CD14-positive monocyte (primary cell): ENCODE data around the gene LRP1B. TPM values are rescaled to one million over a fixed set of nuclear protein-coding genes. Genes with fewer than 3 reads are reported as not detected.

ENCODE experiments used
- DNase-seq, 3 donors: peaks; one replicate each; pipeline ENCODE4 v3.0.0-alpha.2; 2011 to 2022
- H2AFZ ChIP-seq: 2 replicates; pipeline ENCODE4 v1.6.0; 2012; ENCODE audit warnings: mild to moderate bottlenecking, low read depth, low read length, inconsistent platforms; ENCODE audit not compliant: insufficient read depth, poor library complexity, severe bottlenecking
- H3K27ac ChIP-seq, 2 donors: 1 replicate in 1 of 2; 2 replicates in 1 of 2; pipeline ENCODE4 v1.5.1; 2012 to 2013; ENCODE audit warnings: low read length in 2 of 2, control low read depth in 1 of 2, inconsistent platforms in 1 of 2, low read depth in 1 of 2, mild to moderate bottlenecking in 1 of 2
- H3K27me3 ChIP-seq, 2 donors: one replicate each; pipeline versions ENCODE4 v1.6.0 to v1.6.1; 2011 to 2013; ENCODE audit warnings: low read length in 2 of 2; ENCODE audit not compliant: control insufficient read depth in 2 of 2, insufficient read depth in 2 of 2
- H3K36me3 ChIP-seq, 2 donors: replicated peaks in 1 of 2; 1 replicate in 1 of 2; 2 replicates in 1 of 2; pipeline versions ENCODE4 v1.5.1 to v1.6.1; 2012 to 2013; ENCODE audit warnings: low read length in 2 of 2, control low read depth in 1 of 2, inconsistent platforms in 1 of 2, mild to moderate bottlenecking in 1 of 2; ENCODE audit not compliant: insufficient read depth in 2 of 2, control insufficient read depth in 1 of 2
- H3K4me1 ChIP-seq, 2 donors: 1 replicate in 1 of 2; 2 replicates in 1 of 2; pipeline versions ENCODE4 v1.5.1 to v1.6.1; 2012 to 2013; ENCODE audit warnings: low read length in 2 of 2, control low read depth in 1 of 2, inconsistent platforms in 1 of 2, mild to moderate bottlenecking in 1 of 2, moderate library complexity in 1 of 2; ENCODE audit not compliant: insufficient read depth in 2 of 2, control insufficient read depth in 1 of 2
- H3K4me2 ChIP-seq: replicated peaks from 2 replicates; pipeline ENCODE3; 2012; ENCODE audit warnings: low read length, moderate library complexity, mild to moderate bottlenecking; ENCODE audit not compliant: poor library complexity, severe bottlenecking; ENCODE audit errors: extremely low read depth
- H3K4me3 ChIP-seq, 3 experiments: fragments of 200-600 bp in 1 of 3; sonication (generic) in 1 of 3; replicated peaks in 1 of 3; 1 replicate in 2 of 3; 2 replicates in 1 of 3; pipeline ENCODE4 v1.5.1; 2011 to 2013; ENCODE audit warnings: low read length in 3 of 3, mild to moderate bottlenecking in 3 of 3, control low read depth in 2 of 3, low read depth in 2 of 3, inconsistent platforms in 1 of 3, moderate library complexity in 1 of 3
- H3K79me2 ChIP-seq: 2 replicates; pipeline ENCODE4 v1.6.0; 2012; ENCODE audit warnings: mild to moderate bottlenecking, control low read depth, inconsistent platforms, low read length, moderate library complexity; ENCODE audit not compliant: insufficient read depth
- H3K9ac ChIP-seq: 2 replicates; pipeline ENCODE4 v1.6.0; 2017; ENCODE audit warnings: low read length, mild to moderate bottlenecking; ENCODE audit not compliant: insufficient read depth, poor library complexity, severe bottlenecking
- H3K9me3 ChIP-seq, 2 donors: replicated peaks in 1 of 2; 1 replicate in 1 of 2; 2 replicates in 1 of 2; pipeline versions ENCODE4 v1.5.1 to v1.6.1; 2012 to 2013; ENCODE audit warnings: low read length in 2 of 2, control low read depth in 1 of 2; ENCODE audit not compliant: control insufficient read depth in 1 of 2, insufficient read depth in 1 of 2
- H4K20me1 ChIP-seq: 2 replicates; pipeline ENCODE4 v1.6.0; 2012; ENCODE audit warnings: mild to moderate bottlenecking, low read length, control low read depth, moderate library complexity; ENCODE audit not compliant: insufficient read depth
- H3K27ac Mint-ChIP-seq, 7 donors: one replicate each; pipeline ENCODE4 v1.8.0; 2020; ENCODE audit warnings: mild to moderate bottlenecking in 7 of 7, mixed read lengths in 7 of 7, moderate library complexity in 6 of 7, inconsistent platforms in 2 of 7
- H3K27me3 Mint-ChIP-seq, 3 donors: one replicate each; pipeline ENCODE4 v1.8.0; 2021 to 2022; ENCODE audit warnings: low read depth in 3 of 3, mild to moderate bottlenecking in 3 of 3, mixed read lengths in 3 of 3, moderate library complexity in 3 of 3, inconsistent platforms in 1 of 3
- H3K36me3 Mint-ChIP-seq, 2 donors: one replicate each; pipeline ENCODE4 v1.8.0; 2020; ENCODE audit warnings: mixed read lengths in 2 of 2, inconsistent platforms in 1 of 2, mild to moderate bottlenecking in 1 of 2
- H3K4me1 Mint-ChIP-seq: one replicate; pipeline ENCODE4 v1.8.0; 2020; ENCODE audit warnings: mild to moderate bottlenecking, mixed read lengths
- H3K4me3 Mint-ChIP-seq, 2 donors: one replicate each; pipeline ENCODE4 v1.8.0; 2020; ENCODE audit warnings: mild to moderate bottlenecking in 2 of 2, mixed read lengths in 2 of 2, moderate library complexity in 1 of 2
- H3K9me3 Mint-ChIP-seq, 7 donors: one replicate each; pipeline ENCODE4 v1.8.0; 2020 to 2022; ENCODE audit warnings: mixed read lengths in 7 of 7, mild to moderate bottlenecking in 6 of 7, moderate library complexity in 6 of 7, inconsistent platforms in 2 of 7
- CTCF ChIP-seq: fragments of 200-600 bp; IDR thresholded peaks from one replicate; pipeline ENCODE4 v1.8.0; 2022; ENCODE audit warnings: antibody characterized with exemption, mild to moderate bottlenecking
- WGBS: methylation state at CpG from one replicate; pipeline ENCODE4 v1.1.5; 2013; ENCODE audit warnings: missing lambda C conversion rate; ENCODE audit not compliant: insufficient coverage; 5-methylcytosine and 5-hydroxymethylcytosine counted together
- intact Hi-C, 2 donors: fragments of 100-400 bp; cut with micrococcal nuclease; formaldehyde crosslinking; loops; one replicate each; pipeline versions ENCODE4 v1.15.0 to v1.15.1; 2023
- polyA plus RNA-seq, 3 donors: library from polyadenylated mRNA; depleted of rRNA in 1 of 3; unstranded in 2 of 3; stranded (reverse) in 1 of 3; fragments of 300-500 nt in 2 of 3; fragments of >200 nt in 1 of 3; fragmentation: Illumina TruSeq in 2 of 3; gene quantifications; 1 replicate in 2 of 3; 2 replicates in 1 of 3; pipeline ENCODE4 v1.2.3, GENCODE V29; 2012 to 2021

LRP1B gene
- polyA plus RNA-seq, 3 donors, result not detected

DNA sequence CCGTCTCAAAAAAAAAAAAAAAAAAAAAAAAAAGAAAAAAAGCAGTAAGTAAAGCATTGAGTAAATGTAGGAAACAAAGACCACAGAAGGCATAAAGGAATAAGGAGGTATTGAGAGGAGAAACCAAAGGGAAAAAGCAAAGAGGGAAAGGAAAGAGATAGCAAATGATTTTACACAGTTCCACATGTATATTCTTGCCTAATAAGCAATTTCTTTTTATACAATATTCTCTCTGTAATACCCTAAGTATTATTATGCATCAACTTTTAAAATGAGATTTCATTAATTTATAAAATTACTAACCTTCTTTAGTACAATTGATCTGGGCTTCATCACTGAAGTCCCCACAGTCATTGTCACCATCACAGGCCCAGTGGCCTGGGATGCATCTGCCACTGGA is 1180.9 kb downstream of the LRP1B start:
- no peaks in the 10 kb centered on the region for H3K36me3 ChIP-seq
- no peaks in the 10 kb centered on the region for H3K79me2 ChIP-seq
- H2AFZ ChIP-seq, result no peak overlapping the region
- no peak overlapping the region for H3K4me2 ChIP-seq
- intact Hi-C loops, result no loop called here
- Mint-ChIP-seq H3K27me3 (peaks cover 0 to 3% (median 2%) of the 10 kb centered on the region in 3 donors), H3K36me3 (no peaks in the 10 kb centered on the region), H3K4me1 (no peaks in the 10 kb centered on the region), H3K9me3 (peaks cover 0 to 10% (median 0%) of the 10 kb centered on the region in 7 donors), H3K27ac (no peak overlapping the region), H3K4me3 (no peak overlapping the region)
- no CpG with 5 or more reads among the region's 1 CpG for WGBS
- no peak for DNase-seq
- H3K9me3 ChIP-seq, result peaks cover 0 to 6% of the 10 kb centered on the region in 2 donors
- TF ChIP-seq CTCF, result no peak
- H4K20me1 ChIP-seq, result no peaks in the 10 kb centered on the region
- H3K27ac ChIP-seq, result no peak overlapping the region
- no peak overlapping the region for H3K9ac ChIP-seq
- no peak overlapping the region for H3K4me3 ChIP-seq
- no peaks in the 10 kb centered on the region for H3K4me1 ChIP-seq
- H3K27me3 ChIP-seq, result no peaks in the 10 kb centered on the region

DNA sequence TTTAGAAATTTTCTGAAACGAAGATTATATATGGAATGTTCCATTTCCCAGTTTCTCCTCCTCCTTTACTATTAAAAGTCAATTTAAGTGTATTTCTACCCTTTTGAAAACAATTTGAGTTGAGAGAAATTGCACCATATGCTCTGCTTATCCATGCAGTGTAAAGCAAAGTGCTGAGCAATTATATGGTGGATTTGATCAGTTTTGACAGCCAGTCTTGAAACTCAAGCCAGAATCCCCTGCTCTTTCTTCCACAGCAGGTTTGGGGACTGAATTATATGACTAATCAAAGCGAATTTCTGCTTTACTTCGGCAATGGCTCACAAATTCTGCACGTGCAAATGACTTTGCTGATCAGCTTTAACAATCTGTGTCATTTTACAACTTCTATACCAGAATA is 1183.6 kb downstream of the LRP1B start:
- no peak for DNase-seq
- H3K4me1 ChIP-seq, result no peaks in the 10 kb centered on the region
- intact Hi-C loops, result no loop called here
- H3K4me3 Mint-ChIP-seq, result no peak overlapping the region
- no peaks in the 10 kb centered on the region for H3K36me3 ChIP-seq
- no CpG with 5 or more reads among the region's 4 CpGs for WGBS
- H3K36me3 Mint-ChIP-seq, result no peaks in the 10 kb centered on the region
- H3K27me3 ChIP-seq, result no peaks in the 10 kb centered on the region
- no peak overlapping the region for H3K9ac ChIP-seq
- H3K27ac ChIP-seq, result no peak overlapping the region
- H3K9me3 ChIP-seq, result peaks cover 0 to 6% of the 10 kb centered on the region in 2 donors
- H4K20me1 ChIP-seq, result no peaks in the 10 kb centered on the region
- H3K4me2 ChIP-seq, result no peak overlapping the region
- H3K27ac Mint-ChIP-seq, result no peak overlapping the region
- H3K9me3 Mint-ChIP-seq, result peaks cover 0 to 10% (median 0%) of the 10 kb centered on the region in 7 donors
- TF ChIP-seq CTCF, result no peak
- no peaks in the 10 kb centered on the region for H3K4me1 Mint-ChIP-seq
- H3K27me3 Mint-ChIP-seq, result peaks cover 1 to 3% (median 2%) of the 10 kb centered on the region in 3 donors
- no peaks in the 10 kb centered on the region for H3K79me2 ChIP-seq
- no peak overlapping the region for H3K4me3 ChIP-seq
- no peak overlapping the region for H2AFZ ChIP-seq
